DMS153 treated with DMSO at 0.1 percent for 48 hours (cell line): ENCODE results near the gene PDF.
A peak's percentile ranks its signal among the peaks of the same experiment; 100 is the strongest.

ENCODE experiments used
- DNase-seq: peaks from one replicate; lab custom pipeline; 2025; ENCODE audit not compliant: unreplicated experiment; lab: John Stamatoyannopoulos, UW

The PDF gene

GRCh38 chr16:69339289-69340094, 9.1 kb upstream of the PDF start, which contains the start of the genes COG8 and NIP7:
Gene COG8 (minus strand): TSS chr16:69339564. CDS start chr16:69339552, 12 bp downstream.
Gene NIP7 (plus strand): TSS chr16:69339772. CDS start chr16:69339830, 58 bp downstream.
- DNase-seq = peak; percentile 99

- no peak for DNase-seq
Measured at GRCh38 chr16:69338557-69339288, 8.3 kb upstream of the PDF start.

DNA sequence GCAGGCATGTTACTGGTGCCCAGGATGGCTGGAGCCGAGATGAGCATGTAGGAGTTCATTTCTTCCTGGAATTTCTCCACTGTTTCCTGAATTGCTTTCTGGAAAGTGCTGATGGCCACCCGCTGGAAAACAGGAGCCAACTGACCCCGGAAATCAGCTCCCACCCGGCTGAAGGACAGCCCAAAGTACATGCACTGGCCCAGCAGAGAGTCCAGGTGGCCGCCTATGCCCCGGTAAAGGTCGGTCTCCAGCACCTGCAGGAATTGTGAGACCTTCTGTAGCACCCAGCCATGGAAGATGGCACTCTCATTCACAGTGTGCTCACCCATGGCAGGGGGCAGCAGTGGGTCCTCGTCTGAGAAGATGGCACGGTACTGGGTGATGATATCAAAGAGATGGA, 4.3 kb upstream of the PDF start:
- DNase-seq = no peak

GRCh38 chr16:69329369-69330285, 761 bp downstream of the PDF start:
- no peak for DNase-seq

GRCh38 chr16:69328854-69329316, 1.5 kb downstream of the PDF start:
- DNase-seq = no peak

GRCh38 chr16:69327585-69328310, 2.6 kb downstream of the PDF start:
- DNase-seq = no peak

- DNase-seq = no peak
Measured at GRCh38 chr16:69326172-69326873, 4.1 kb downstream of the PDF start.

DNA sequence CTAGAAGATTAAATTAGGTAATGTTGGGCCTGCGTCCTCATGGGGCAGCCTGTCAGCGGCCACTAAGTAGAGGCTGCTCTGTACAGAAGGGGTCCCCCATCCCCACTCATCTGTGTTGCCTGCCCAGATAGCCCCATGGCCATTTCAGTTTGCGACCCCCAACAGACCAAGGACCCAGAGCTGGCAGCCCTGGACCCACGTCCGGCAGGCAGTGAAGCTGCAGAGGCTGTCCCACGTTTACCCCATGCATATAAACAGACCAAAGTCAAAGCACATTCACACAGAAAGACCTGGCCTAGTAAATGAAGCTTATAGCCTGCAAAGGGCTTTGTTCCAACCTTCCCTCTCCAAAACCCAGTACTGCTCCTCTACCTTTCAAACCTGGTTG, 4.6 kb downstream of the PDF start:
- no peak for DNase-seq

DNA sequence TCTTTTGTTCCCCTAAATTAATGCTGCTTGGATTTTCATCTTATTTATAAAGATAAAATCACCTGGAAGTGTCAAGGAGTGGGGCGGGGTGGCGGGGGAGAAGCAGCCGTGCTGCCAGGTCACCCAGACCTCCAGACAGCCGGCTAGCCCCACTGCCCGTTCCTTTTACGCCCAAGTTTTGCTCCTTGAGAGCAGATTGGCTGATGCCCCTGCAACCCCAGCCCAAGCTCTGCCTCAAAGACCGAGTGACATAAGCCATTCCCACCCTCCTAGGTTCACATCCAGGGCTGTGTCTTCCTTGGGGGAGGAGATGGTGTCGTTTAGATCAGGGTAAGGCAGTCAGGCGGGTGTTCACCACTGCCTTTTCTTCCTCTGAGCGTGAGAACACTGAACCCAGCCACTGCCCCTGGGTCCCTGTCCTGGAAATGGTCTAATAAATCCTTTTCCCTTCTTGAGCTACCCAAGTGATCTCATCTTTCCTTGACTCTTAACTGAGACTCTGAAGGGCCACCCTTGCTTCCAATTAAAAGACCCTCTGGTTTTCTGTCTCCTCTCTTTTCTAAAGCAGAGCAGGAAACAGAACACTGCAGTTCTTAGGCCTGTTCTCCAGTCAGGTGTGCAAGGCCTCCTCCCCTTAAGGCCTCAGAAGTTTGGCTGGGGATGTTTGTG, 5.7 kb downstream of the PDF start:
- DNase-seq = no peak

DNA sequence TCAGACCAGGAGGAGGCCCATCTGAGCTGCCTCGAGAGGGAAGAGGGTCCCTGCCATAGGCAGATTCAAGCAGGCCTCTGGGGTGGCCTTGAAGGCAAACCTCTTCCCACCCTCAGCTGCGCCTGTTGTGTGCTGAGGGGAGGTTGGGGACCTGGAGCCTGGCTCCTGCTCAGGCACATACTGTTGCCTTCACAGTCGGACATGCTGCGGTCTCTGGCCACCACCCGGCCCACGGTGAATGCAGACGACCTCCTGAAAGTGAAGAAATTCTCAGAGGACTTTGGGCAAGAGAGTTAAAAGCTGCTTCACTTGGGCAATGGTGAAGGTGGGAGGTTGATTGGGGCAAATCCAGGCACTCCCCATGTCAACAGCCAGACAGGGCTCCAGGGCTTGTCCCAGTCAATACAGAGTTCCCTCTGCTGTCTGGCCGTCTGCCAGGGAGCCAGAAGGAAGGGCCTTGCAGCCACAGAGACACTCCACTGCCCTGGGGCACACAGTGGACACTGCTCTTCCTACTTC, 6.3 kb downstream of the PDF start:
- DNase-seq = no peak

DNA sequence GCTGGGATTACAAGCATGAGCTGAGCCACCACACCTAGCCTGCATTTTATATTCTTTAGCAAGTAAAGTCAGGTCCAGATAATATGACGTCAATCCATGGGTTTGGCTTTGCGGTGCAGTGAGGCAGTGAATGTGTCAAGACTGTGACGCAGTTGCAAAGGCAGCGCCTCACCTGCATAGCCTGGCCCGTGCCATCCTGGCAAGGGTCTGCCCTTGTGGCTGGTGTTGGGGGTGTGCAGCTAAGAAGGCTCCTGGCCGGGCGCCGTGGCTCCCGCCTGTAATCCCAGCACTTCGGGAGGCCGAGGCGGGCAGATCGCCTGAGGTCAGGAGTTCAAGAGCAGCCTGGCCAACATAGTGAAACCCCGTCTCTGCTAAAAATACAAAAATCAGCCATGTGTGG, 7.0 kb downstream of the PDF start:
- no peak for DNase-seq

- no peak for DNase-seq
Measured at GRCh38 chr16:69322343-69322742, 8.0 kb downstream of the PDF start.

GRCh38 chr16:69321080-69321479, 9.3 kb downstream of the PDF start:
- DNase-seq = no peak

DNA sequence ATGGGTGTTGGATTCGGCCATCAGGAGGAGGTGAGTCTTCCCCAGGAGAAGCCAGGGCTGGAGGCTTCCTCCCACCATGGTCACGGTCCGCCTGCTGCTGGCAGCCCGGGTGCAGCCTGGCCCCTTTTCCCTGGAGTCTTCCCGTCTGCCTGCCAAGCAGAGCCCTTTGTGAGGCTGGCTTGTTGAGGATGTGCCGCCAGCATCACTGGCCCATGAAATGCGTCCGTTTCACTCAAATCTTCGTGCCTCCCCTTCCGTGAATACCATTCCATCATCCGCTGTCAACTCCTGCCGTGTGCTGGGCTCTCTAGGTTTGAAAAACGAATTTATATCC, 9.7 kb downstream of the PDF start:
- DNase-seq = no peak

DNA sequence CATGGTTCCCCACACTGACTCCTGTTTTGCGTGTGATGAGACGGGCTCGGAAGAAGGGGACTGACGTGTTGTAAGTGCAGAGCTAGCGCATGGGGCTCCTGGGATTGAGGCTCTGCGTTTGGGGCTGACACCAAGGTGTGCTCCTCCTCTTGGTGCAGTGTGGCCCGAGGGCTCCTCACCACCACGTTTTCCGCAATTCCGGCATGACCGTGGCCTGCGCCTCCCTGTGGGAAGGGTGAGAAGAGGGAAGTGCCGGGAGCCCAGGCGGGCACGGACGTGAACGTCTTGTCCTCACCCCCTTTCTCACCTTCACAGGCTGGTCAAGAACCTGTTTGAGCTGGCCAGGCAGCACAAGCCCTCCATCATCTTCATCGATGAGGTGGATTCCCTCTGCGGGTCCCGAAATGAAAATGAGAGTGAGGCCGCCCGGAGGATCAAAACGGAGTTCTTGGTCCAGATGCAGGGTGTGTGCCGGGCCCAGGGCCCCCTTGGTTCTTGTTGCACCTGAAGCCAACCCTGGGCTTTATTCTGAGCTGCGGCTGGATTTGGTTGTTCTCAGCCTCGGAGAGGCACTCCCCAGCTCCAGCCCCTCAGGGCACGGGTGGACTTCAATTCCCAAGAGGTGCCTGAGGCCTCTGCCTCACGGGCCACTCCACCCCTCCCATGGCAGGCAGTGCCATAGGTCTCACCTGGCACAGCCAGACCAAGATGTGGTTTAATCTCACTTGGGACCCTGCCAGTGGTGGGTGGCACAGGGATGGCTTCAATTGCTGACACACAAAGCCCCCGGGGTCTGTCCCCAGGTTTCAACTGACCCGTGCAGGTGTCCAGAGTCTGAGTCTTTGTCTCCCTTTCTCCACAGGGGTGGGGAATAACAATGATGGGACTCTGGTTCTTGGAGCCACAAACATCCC, 10.3 kb downstream of the PDF start:
- no peak for DNase-seq

DNA sequence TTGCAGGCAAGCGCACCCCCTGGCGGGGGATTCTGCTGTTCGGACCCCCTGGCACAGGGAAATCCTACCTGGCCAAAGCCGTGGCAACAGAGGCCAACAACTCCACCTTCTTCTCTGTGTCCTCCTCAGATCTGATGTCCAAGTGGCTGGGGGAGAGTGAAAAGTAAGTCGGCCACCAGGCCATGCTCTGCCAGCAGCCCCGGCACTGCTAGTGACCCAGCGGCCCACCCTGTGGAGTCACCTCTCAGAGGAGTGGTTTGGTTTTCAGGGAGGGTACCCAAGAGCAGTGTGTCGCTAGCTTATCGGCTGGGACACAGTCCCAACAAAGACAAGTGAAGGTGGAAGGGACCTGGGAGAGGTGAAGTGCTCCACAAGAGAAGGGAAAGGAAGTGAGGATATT, 11.0 kb downstream of the PDF start:
- no peak for DNase-seq

DNA sequence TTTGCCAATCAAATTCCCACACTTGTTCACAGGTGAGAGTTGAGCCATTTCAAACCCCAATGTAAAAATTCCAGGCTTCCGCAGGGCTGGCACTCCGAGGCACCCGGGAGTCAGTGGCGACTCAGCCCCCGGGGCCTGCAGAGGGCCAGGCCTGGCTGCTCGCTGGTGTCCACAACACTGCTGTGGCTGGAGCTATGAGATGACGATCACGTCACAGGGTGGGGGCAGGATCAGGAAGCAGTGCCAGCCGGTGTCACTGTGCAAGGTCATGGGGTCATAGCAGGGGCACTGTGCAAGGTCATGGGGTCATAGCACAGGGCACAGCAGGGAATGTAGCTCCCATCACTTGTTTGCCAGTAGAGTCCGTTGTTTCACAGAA, 11.5 kb downstream of the PDF start:
- no peak for DNase-seq

GRCh38 chr16:69318177-69318910, 12.0 kb downstream of the PDF start:
- no peak for DNase-seq
